ENCODE results near the gene PDE1C.

PDE1C gene

GRCh38 chr7:31758755-31759154, 311.5 kb downstream of the PDE1C start:
- DNase-seq: no peak

DNA sequence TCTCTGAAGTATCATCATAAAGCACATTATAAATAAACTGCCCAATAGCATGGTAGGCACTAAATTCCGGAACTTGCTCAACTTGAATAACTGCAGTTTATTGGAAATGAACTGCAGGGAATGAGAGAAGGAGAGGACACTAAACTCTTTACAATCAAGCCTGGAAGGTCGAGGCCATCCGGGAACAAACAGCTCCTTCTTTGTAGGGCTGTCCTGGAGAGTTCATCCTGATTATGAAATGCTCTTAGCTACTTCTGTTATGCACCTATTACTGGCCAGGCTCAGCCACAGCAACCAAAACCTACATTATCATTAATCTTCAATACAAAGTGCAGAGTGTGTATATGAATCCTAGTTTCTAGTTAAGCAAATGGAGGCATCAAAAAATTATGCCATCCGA, 318.5 kb downstream of the PDE1C start:
- no peak for DNase-seq

DNA sequence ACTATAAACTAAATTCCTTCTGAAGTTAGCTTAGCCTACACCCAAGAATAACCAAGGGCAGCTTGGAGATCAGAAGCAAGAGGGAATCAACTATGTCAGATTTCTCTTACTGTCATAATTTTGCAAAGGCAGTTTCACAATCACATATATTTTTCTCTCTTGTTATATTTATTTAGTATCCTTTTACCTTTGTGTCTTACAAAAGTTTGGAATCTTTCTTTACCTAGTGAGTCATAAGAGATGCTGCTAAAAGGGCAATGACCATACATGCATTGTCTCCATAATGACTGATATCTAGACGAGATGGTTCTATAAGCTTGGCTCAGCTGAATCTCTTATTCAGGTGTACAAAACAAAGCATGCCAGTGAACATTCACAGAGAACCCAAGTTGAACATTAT, 322.1 kb downstream of the PDE1C start:
- DNase-seq: no peak

DNA sequence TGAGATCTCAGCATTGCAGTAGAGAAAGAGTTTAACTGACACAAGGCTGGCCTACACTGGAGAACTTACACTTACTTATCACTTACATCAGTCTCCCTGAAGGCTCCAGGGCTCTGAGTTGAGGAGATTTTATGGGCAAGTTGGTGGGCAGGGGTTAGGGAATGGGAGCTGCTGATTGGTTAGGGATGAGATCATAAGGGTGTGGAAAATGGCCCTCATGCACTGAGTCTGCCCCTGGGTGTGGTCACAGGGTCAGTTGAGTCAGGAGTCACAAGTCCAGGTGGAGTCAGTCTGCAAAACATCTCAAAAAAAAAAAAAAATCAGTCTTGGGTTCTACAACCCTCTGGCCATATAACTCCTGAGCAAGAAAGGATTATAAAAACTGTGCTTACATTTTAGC, 322.7 kb downstream of the PDE1C start:
- DNase-seq: no peak

DNA sequence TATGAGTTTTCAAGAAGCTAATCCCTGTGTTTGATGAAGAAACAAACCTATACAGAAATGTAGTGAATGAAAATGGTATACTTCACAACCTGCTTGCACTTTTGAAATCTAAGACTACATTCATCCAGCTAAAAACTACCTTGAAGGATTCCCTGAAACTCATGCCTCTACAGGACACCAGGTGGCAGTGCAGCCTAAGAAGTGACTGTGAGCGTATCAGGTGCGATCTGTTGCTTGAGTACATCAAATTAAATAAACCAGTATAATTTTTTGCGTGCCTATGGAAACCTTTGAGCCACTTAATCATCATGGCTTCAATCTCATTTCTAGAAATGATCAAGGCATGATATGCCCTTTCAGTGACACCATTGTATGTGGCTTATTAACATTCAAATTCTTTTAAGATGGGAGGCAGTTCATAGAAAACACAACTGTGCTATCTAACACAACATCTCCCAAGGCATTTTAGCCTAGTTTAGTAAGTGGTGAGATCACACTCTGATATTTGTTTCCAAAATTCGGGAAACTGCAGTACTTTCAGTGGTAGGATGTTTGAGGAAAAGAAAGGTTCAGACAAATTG, 325.8 kb downstream of the PDE1C start:
- DNase-seq: peak; percentile 62

- no peak for DNase-seq
Observed at GRCh38 chr7:31741852-31742251, 328.4 kb downstream of the PDE1C start.

- peak; percentile 56 for DNase-seq
Observed at GRCh38 chr7:31735991-31736982, 333.9 kb downstream of the PDE1C start.

DNA sequence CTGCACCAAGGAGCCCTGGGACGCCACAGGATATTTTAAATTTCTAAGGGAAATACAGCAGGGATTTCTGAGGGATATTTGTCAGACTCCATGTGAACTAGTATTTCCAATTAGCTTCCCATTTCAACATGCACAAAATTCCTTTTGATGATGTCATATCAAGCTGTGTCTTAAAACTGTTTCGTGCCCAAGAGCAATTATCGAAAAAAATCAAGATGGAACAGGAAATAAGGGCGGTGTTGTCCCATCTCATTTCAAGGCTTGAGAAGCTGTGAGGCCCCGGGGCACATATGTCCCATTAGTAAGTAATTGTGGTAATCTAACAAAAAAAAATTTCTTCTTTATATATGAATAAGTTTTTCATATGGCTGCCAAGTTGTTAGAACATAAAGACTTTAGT, 335.8 kb downstream of the PDE1C start:
- DNase-seq: peak; percentile 29

GRCh38 chr7:31729195-31729804, 340.9 kb downstream of the PDE1C start:
- DNase-seq: no peak

- no peak for DNase-seq
Observed at GRCh38 chr7:31724696-31725095, 345.5 kb downstream of the PDE1C start.

- DNase-seq: no peak
Observed at GRCh38 chr7:31720366-31720765, 349.8 kb downstream of the PDE1C start.

GRCh38 chr7:31716355-31716754, 353.9 kb downstream of the PDE1C start:
- DNase-seq: no peak

DNA sequence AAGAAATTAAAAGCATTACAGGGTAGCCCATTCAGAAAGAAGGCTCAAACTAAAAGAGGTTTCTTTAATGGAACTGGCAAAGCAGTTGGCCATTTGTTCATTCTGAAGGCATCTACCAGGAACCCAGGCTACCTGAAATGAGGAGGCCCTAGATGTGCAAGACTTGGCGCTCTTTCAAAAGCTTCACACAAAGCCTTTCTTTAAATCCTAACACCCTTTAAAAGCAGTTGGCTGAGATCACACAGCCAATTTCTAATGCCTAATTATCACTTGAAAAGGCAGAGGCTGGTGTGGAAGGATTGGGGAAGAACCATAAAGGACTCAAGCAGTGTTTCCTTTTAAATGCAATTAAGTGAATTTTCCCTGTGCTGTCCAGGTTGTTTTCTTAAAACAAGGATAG, 360.0 kb downstream of the PDE1C start:
- DNase-seq: no peak

- DNase-seq: no peak
Observed at GRCh38 chr7:31707089-31707488, 363.1 kb downstream of the PDE1C start.

DNA sequence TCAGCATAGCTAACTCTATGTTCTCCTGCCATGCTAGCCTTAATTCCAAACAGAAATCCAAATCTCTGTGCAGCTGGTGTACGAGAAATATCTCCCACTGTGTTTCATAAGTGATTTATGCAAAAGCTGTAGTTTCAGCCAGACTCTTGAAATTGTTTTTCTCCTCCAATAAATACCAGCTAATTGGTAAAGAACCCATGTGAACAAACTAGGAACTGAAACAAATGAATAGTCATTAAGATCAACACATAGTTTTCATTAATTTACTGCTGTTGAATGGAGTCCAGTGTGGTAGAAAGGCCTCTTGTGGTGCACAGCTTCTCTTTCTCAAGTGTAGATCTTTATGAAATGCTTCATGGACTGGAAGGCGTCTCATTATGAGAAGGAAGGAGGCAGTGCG, 364.8 kb downstream of the PDE1C start:
- no peak for DNase-seq

GRCh38 chr7:31702354-31702753, 367.9 kb downstream of the PDE1C start:
- DNase-seq: no peak
